ENCODE results near the gene GNAI2. TPM values are rescaled to one million over a fixed set of nuclear protein-coding genes. Genes with fewer than 3 reads are reported as not detected.

The GNAI2 gene
- total RNA-seq, 1 donor from 2014 or later, result 176 TPM

DNA sequence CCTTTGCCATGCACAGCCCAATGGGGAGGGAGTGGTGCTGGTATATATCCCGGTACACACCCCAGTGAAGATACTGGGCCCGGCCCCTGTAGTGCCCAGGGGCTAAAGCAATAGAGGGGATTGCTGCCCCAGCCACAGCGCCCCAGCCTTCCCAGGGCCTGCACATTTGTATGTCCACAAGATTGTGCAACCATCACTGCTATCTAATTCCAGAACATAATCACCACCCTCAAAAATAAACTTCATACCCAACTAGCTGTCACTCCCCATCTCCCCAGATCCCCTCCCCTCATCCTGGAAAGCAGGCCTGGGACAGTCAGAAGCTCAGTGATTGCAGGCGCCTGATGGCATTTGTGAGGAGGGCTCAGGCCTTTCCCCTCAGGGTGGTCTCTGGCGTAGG, 13.5 kb downstream of the GNAI2 start:
- Mint-ChIP-seq H3K36me3 (ENCODE audit: low read depth) (no peaks in the 10 kb centered on the region), H3K4me1 (peaks cover 32% of the 10 kb centered on the region), H3K27ac (ENCODE audit: unreplicated experiment) (no peak overlapping the region)

DNA sequence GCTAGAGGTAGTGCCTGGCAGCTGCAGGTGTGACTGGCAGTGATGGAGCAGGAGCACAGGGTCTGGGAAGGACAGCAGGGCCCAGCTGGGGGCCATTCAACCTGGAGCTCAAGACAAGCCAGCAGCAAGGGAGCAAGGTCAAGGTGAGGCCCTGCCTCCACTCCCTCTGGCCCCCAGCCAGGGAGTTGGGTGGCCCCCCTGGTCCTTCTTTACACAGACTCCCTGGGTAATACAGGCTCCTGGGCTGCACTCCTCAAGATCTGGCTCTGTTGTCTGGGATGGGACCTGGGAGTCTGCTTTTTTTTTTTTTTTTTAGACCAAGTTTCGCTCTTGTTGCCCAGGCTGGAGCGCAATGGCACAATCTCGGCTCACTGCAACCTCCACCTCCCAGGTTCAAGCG, 14.5 kb downstream of the GNAI2 start:
- no peak for DNase-seq (ENCODE audit: low read depth, low spot score)
- TF ChIP-seq, protein P1, sequence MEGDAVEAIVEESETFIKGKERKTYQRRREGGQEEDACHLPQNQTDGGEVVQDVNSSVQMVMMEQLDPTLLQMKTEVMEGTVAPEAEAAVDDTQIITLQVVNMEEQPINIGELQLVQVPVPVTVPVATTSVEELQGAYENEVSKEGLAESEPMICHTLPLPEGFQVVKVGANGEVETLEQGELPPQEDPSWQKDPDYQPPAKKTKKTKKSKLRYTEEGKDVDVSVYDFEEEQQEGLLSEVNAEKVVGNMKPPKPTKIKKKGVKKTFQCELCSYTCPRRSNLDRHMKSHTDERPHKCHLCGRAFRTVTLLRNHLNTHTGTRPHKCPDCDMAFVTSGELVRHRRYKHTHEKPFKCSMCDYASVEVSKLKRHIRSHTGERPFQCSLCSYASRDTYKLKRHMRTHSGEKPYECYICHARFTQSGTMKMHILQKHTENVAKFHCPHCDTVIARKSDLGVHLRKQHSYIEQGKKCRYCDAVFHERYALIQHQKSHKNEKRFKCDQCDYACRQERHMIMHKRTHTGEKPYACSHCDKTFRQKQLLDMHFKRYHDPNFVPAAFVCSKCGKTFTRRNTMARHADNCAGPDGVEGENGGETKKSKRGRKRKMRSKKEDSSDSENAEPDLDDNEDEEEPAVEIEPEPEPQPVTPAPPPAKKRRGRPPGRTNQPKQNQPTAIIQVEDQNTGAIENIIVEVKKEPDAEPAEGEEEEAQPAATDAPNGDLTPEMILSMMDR (conservative IDR thresholded peaks at IDR 0.05), result no peak
- peaks cover 25% of the 10 kb centered on the region for H3K4me1 Mint-ChIP-seq
- H3K4me3 Mint-ChIP-seq, result no peak overlapping the region
- no peaks in the 10 kb centered on the region for H3K9me3 Mint-ChIP-seq
- H3K27me3 Mint-ChIP-seq (ENCODE audit: low read depth), result no peaks in the 10 kb centered on the region
- no peak overlapping the region for H3K27ac Mint-ChIP-seq (ENCODE audit: unreplicated experiment)
- no peaks in the 10 kb centered on the region for H3K36me3 Mint-ChIP-seq (ENCODE audit: low read depth)

More for the DNA sequence above, 13.5 kb downstream of the GNAI2 start:
- Mint-ChIP-seq H3K9me3 (no peaks in the 10 kb centered on the region), H3K27me3 (ENCODE audit: low read depth) (no peaks in the 10 kb centered on the region), H3K4me3 (no peak overlapping the region)
- DNase-seq (ENCODE audit: low read depth, low spot score), result no peak
- TF ChIP-seq, protein P1 (conservative IDR thresholded peaks at IDR 0.05), result no peak

DNA sequence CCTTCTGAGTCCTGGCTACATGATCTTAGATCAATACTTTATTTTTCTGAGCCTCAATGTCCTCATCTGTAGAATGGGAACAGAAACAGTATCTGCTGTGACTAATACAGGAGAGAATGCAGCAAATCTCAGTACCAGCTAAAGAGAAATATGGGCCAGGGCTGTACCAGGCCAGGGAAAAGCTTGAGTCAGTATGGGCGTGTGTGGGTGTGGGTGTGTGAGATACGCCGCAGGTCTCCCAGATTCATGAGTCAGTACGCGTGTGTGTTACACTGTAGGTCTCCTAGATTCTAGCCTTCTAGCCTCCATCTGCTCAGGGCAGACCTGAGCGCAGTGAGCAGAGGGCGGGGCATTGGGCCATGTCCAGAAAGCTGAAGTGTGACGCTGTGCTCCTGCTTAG, 15.2 kb downstream of the GNAI2 start:
- no peaks in the 10 kb centered on the region for H3K27me3 Mint-ChIP-seq (ENCODE audit: low read depth)
- peak overlapping the region; percentile 59 for H3K4me3 Mint-ChIP-seq
- DNase-seq (ENCODE audit: low read depth, low spot score), result no peak
- TF ChIP-seq, protein P1 (conservative IDR thresholded peaks at IDR 0.05), result no peak
- no peak overlapping the region for H3K27ac Mint-ChIP-seq (ENCODE audit: unreplicated experiment)
- peaks cover 18% of the 10 kb centered on the region for H3K4me1 Mint-ChIP-seq
- H3K9me3 Mint-ChIP-seq, result no peaks in the 10 kb centered on the region
- H3K36me3 Mint-ChIP-seq (ENCODE audit: low read depth), result no peaks in the 10 kb centered on the region

DNA sequence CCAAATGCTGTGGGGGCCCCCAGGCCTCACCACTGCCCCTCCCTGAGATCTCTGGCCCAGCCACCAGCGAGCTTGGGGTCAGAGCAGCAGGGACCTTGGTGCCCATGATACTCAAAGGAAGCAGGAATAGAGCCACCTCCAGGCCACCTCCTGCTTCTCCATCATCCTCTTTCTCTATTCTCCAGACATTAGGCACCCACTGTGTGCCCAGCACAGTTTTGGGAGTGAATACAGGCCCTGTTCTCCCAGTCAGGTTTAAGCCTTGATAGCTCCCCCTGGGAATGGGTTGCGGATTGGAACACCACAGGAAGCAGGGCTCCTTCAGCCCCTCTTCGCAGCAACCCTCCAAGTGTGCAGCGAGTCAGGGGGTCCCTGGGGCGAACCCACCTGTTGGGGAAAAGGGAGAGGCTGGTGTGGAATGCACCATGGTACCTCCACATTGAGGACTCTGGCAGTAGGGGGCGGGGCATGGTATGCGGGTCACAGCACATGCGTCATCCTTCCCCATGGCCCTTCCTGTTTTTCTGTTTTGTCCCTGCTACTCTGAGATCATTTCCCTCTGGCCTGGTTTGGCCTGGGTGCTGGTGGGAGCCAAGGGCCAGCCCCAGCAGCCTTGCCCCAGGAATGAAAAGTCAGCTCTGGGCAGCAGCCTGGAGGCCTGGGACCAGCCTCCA, 18.7 kb downstream of the GNAI2 start:
- TF ChIP-seq, protein P1 (conservative IDR thresholded peaks at IDR 0.05), result no peak
- Mint-ChIP-seq H3K4me1 (peaks cover 30% of the 10 kb centered on the region), H3K4me3 (peak overlapping the region; percentile 23), H3K27ac (ENCODE audit: unreplicated experiment) (peak overlapping the region; percentile 86), H3K27me3 (ENCODE audit: low read depth) (no peaks in the 10 kb centered on the region), H3K36me3 (ENCODE audit: low read depth) (peaks cover 5% of the 10 kb centered on the region), H3K9me3 (no peaks in the 10 kb centered on the region)
- no peak for DNase-seq (ENCODE audit: low read depth, low spot score)

DNA sequence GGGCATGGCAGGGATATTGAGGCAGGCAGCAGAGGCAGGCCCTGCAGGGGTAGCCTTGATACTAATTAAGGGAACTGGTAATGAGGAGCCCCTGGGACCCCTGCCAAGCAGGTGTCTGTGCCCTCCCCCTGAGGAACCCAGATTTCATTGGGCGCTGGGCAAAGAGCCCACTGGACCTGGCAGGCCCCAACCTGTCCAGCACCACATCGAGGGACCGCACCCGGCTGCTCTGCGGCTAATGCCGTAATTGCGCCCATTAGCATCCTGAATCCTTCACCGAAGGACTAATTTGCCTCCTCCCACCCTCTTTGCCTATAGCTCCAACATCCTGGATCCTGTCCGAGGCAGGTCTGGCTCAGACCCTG, 19.2 kb downstream of the GNAI2 start:
- peaks cover 5% of the 10 kb centered on the region for H3K36me3 Mint-ChIP-seq (ENCODE audit: low read depth)
- TF ChIP-seq, protein P1 (conservative IDR thresholded peaks at IDR 0.05), result no peak
- no peak overlapping the region for H3K4me3 Mint-ChIP-seq
- H3K9me3 Mint-ChIP-seq, result no peaks in the 10 kb centered on the region
- no peak for DNase-seq (ENCODE audit: low read depth, low spot score)
- H3K27me3 Mint-ChIP-seq (ENCODE audit: low read depth), result no peaks in the 10 kb centered on the region
- no peak overlapping the region for H3K27ac Mint-ChIP-seq (ENCODE audit: unreplicated experiment)
- peaks cover 32% of the 10 kb centered on the region for H3K4me1 Mint-ChIP-seq

All from neural crest cell (in vitro differentiated cells).